Natural killer cell (primary cell): ENCODE results near the gene HTRA2. TPM values are rescaled to one million over a fixed set of nuclear protein-coding genes. Genes with fewer than 3 reads are reported as not detected.

Source experiments
- ATAC-seq, 3 donors: fragments of 150-1000 bp in 2 of 3; fragments of 200-7000 bp in 1 of 3; cut with Tn5 transposase; 1 replicate in 1 of 3; 2 replicates in 2 of 3; pipeline ENCODE4 v1.10.0; 2021; ENCODE audit warnings: mild to moderate bottlenecking in 2 of 3, moderate library complexity in 2 of 3
- DNase-seq, 2 donors: peaks; one replicate each; pipeline versions ENCODE4 v3.0.0 to v3.0.0-alpha.2; 2013 to 2021; ENCODE audit warnings: mixed read lengths in 1 of 2
- H3K27ac ChIP-seq: one replicate; pipeline ENCODE4 v1.5.1; 2013; ENCODE audit warnings: mild to moderate bottlenecking, low read length
- H3K27me3 ChIP-seq: one replicate; pipeline ENCODE4 v1.6.1; 2013; ENCODE audit warnings: low read length; ENCODE audit not compliant: control insufficient read depth, insufficient read depth
- H3K36me3 ChIP-seq: one replicate; pipeline ENCODE4 v1.6.1; 2013; ENCODE audit warnings: low read length; ENCODE audit not compliant: control insufficient read depth, insufficient read depth
- H3K4me1 ChIP-seq: one replicate; pipeline ENCODE4 v1.6.1; 2013; ENCODE audit warnings: low read length; ENCODE audit not compliant: control insufficient read depth, insufficient read depth
- H3K4me3 ChIP-seq: one replicate; pipeline ENCODE4 v1.5.1; 2013; ENCODE audit warnings: low read length
- H3K9me3 ChIP-seq: one replicate; pipeline ENCODE4 v1.6.1; 2013; ENCODE audit warnings: low read length; ENCODE audit not compliant: control insufficient read depth, insufficient read depth
- H3K27ac Mint-ChIP-seq, 2 donors: one replicate each; pipeline ENCODE4 v1.8.0; 2022; ENCODE audit warnings: mild to moderate bottlenecking in 2 of 2, mixed read lengths in 2 of 2, moderate library complexity in 1 of 2
- H3K27me3 Mint-ChIP-seq, 2 donors: one replicate each; pipeline ENCODE4 v1.8.0; 2022; ENCODE audit warnings: low read depth in 2 of 2, mixed read lengths in 2 of 2
- H3K36me3 Mint-ChIP-seq: one replicate; pipeline ENCODE4 v1.8.0; 2022; ENCODE audit warnings: mixed read lengths
- H3K4me1 Mint-ChIP-seq, 2 donors: one replicate each; pipeline ENCODE4 v1.8.0; 2022; ENCODE audit warnings: mixed read lengths in 2 of 2
- H3K4me3 Mint-ChIP-seq: one replicate; pipeline ENCODE4 v1.8.0; 2022; ENCODE audit warnings: mild to moderate bottlenecking, moderate library complexity, mixed read lengths
- H3K9me3 Mint-ChIP-seq, 2 donors: one replicate each; pipeline ENCODE4 v1.8.0; 2022; ENCODE audit warnings: mixed read lengths in 2 of 2
- CTCF ChIP-seq: fragments of 200-600 bp; IDR thresholded peaks from one replicate; pipeline ENCODE4 v1.8.0; 2022; ENCODE audit warnings: antibody characterized with exemption
- WGBS: methylation state at CpG from one replicate; pipeline ENCODE4 v1.1.7; 2013; ENCODE audit warnings: missing lambda C conversion rate; ENCODE audit not compliant: insufficient coverage; 5-methylcytosine and 5-hydroxymethylcytosine counted together
- intact Hi-C: fragments of 100-400 bp; cut with micrococcal nuclease; formaldehyde crosslinking; loops from one replicate; pipeline ENCODE4 v1.14.2; 2022
- total RNA-seq, 4 donors: library from RNA; stranded (reverse); fragments of 120-200 nt in 1 of 4; gene quantifications; one replicate each; pipeline versions ENCODE4 v1.2.3 to v1.2.4, GENCODE V29; 2013 to 2022

The HTRA2 gene
- total RNA-seq, 3 donors from 2014 or later (not counting 1 experiment from before 2014, with no cell fraction given) = 32.1 to 47.6 (median 45.2) TPM

GRCh38 chr2:74502147-74502719, 27.5 kb upstream of the HTRA2 start:
- peaks cover 0 to 8% of the 10 kb centered on the region in 2 donors for H3K27me3 Mint-ChIP-seq
- intact Hi-C loops = no loop called here
- DNase-seq = no peak

GRCh38 chr2:74502720-74503505, 26.8 kb upstream of the HTRA2 start:
- Histone ChIP-seq H3K27ac (peak overlapping the region; percentile 74), H3K36me3 (peaks cover 7% of the 10 kb centered on the region), H3K4me1 (peaks cover 68% of the 10 kb centered on the region), H3K27me3 (peaks cover 5% of the 10 kb centered on the region), H3K9me3 (no peaks in the 10 kb centered on the region), H3K4me3 (peak overlapping the region; percentile 57)
- DNase-seq (peak; percentile 56 to 72), ATAC-seq (peak; percentile 43 to 56 (median 48))
- peak overlapping the region; percentile 88 for H3K4me3 Mint-ChIP-seq
- intact Hi-C loops = loop anchor here (1.0 kb wide), 1 partner anchor 20 kb away; the partner anchor contains the start of gene TTC31
- H3K27me3 Mint-ChIP-seq = peaks cover 0 to 8% of the 10 kb centered on the region in 2 donors
- H3K4me1 Mint-ChIP-seq = peaks cover 51 to 84% of the 10 kb centered on the region in 2 donors
- no peaks in the 10 kb centered on the region for H3K36me3 Mint-ChIP-seq
- H3K27ac Mint-ChIP-seq = peak overlapping the region; percentile 84 to 90
- peak; percentile 19 for TF ChIP-seq CTCF
- no peaks in the 10 kb centered on the region for H3K9me3 Mint-ChIP-seq
- WGBS = under 1% methylated on average over 67 of the region's 67 CpGs

More at GRCh38 chr2:74502147-74502719, 27.5 kb upstream of the HTRA2 start:
- Mint-ChIP-seq H3K27ac (peak overlapping the region; percentile 84 to 90), H3K9me3 (no peaks in the 10 kb centered on the region), H3K36me3 (no peaks in the 10 kb centered on the region), H3K4me1 (peaks cover 46 to 82% of the 10 kb centered on the region in 2 donors), H3K4me3 (peak overlapping the region; percentile 88)
- WGBS = 15% methylated on average over 31 of the region's 32 CpGs
- Histone ChIP-seq H3K4me3 (peak overlapping the region; percentile 57), H3K36me3 (peaks cover 7% of the 10 kb centered on the region), H3K27me3 (peaks cover 5% of the 10 kb centered on the region), H3K9me3 (no peaks in the 10 kb centered on the region), H3K4me1 (peaks cover 73% of the 10 kb centered on the region), H3K27ac (no peak overlapping the region)
- TF ChIP-seq CTCF = no peak
- ATAC-seq = no peak

GRCh38 chr2:74503506-74504475, 25.9 kb upstream of the HTRA2 start:
- WGBS = 63% methylated on average over 45 of the region's 45 CpGs
- Mint-ChIP-seq H3K36me3 (no peaks in the 10 kb centered on the region), H3K9me3 (no peaks in the 10 kb centered on the region), H3K27me3 (peaks cover 0 to 8% of the 10 kb centered on the region in 2 donors), H3K4me1 (peaks cover 51 to 82% of the 10 kb centered on the region in 2 donors), H3K27ac (peak overlapping the region; percentile 84 to 90), H3K4me3 (peak overlapping the region; percentile 88)
- H3K9me3 ChIP-seq = no peaks in the 10 kb centered on the region
- H3K4me3 ChIP-seq = peak overlapping the region; percentile 57
- ATAC-seq = no peak
- no peak for DNase-seq
- peaks cover 66% of the 10 kb centered on the region for H3K4me1 ChIP-seq
- H3K27me3 ChIP-seq = peaks cover 5% of the 10 kb centered on the region
- H3K27ac ChIP-seq = peak overlapping the region; percentile 74
- no peak for TF ChIP-seq CTCF
- peaks cover 7% of the 10 kb centered on the region for H3K36me3 ChIP-seq
- intact Hi-C loops = loop anchor here (1.0 kb wide), 1 partner anchor 20 kb away; the partner anchor contains the start of gene TTC31
